ENCODE results near the gene SCAPER.
"Not testable (repeated sequence)": the region's sequence is repeated elsewhere in the genome, so short reads cannot be mapped to it uniquely, and the experiment has no call there.

The SCAPER gene

DNA sequence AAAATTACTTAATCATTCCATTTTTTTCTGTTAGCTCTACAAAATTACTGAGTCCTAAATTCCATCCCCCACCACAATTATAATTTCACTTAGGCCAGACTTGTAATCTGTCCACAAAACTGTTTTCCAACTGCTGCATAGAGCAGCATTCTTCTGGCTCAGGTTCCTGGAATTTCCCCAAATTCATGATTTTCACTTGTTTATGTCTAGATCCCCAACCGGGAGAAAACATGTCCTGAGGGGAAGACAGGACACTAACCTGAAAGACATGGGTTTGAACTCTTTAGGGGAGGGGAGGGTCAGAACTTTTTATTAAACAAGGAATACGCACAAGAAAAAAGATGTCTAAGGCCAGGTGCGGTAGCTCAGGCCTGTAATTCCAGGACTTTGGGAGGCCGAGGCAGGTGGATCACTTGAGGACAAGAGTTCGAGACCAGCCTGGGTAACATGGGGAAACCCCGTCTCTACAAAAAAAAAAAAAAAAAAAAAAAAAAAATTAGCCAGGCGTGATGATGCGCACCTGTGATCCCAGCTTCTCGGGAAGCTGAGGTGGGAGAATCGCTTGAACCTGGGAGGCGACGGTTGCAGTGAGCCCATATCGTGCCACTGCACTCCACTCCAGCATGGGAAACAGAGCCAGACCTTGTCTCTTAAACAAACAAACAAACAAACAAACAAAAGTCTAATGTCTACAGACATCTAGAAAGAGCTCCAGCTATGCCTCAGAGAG lies 595.4 kb downstream of the SCAPER start:
- DNase-seq = no peak

DNA sequence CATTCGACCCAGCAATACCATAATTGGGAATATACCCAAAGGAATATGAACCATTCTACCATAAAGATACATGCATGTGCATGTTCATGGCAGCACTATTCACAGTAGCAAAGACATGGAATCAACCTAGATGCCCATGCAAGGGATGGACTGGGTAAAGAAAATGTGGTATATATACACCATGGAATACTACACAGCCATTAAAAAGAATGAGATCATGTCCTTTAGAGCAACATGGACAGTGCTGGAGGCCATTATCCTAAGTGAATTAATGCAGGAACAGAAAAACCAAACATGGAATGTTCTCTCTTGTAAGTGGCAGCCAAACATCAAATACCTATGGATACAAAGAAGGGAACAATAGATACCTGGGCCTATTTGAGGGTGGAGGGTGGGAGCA lies 601.2 kb downstream of the SCAPER start:
- no peak for DNase-seq

DNA sequence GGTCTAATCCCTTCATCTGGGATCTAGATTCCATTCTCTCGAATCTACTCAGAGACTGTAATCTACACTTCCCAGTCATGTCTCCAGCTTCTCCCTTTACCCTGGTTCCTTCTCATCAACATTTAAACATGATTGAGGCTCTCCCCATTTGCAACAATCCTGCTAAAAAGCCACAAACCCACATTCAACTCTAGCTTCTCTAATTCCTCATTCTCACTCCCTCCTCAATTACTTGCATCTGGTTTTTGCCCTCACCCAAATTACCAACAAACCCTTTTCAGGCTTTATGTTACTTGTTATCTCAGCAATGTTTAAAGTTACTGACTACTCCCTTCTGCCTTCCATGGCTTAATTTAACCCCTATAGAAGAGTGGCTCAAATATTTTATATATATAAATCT lies 605.4 kb downstream of the SCAPER start:
- no peak for DNase-seq

DNA sequence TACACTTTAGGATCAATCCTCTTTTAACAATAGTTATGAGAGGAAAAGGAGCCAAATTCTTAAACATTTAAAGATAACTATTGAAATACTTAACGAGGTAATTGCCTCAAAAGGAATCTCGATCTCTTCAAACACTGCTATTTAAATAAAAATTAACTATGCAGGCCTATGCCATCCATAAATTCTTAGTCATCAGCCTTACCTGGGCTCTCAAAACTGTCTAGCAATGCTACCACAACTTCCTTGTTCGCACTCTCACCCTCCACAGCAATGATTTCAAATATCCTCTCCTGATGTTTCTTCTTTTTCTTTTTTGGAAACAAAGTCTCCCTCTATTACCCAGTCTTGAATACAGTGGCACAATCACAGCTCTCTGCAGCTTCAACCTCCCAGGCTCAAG lies 606.2 kb downstream of the SCAPER start:
- no peak for DNase-seq

DNA sequence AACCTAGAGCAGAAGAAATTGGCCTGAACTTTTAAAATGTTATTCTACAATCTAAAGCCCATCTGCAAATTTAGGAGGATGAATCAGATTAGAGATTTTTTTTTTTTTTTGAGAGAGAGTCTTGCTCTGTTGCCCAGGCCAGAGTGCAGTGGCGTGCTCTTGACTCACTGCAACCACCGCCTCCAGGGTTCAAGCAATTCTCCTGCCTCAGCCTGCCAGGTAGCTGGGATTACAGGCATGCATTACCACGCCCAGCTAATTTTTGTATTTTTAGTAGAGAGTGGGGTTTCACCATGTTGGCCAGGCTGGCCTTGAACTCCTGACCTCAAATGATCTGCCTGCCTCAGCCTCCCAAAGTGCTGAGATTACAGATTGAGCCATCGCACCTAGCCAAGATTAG lies 607.2 kb downstream of the SCAPER start:
- not testable (repeated sequence) for DNase-seq
